Pancreas (tissue), 10 donors: ENCODE data around the gene PHF2. TPM values are rescaled to one million over a fixed set of nuclear protein-coding genes. Genes with fewer than 3 reads are reported as not detected.
A peak's percentile ranks its signal among the peaks of the same experiment; 100 is the strongest.
"Not testable (repeated sequence)": the region's sequence is repeated elsewhere in the genome, so short reads cannot be mapped to it uniquely, and the experiment has no call there.

Experiments
- ATAC-seq, 4 donors: fragments of 200-7000 bp; cut with Tn5 transposase; one replicate each; pipeline versions ENCODE4 v1.8.0 to v1.9.1; 2020; ENCODE audit warnings: mild to moderate bottlenecking in 4 of 4, moderate library complexity in 4 of 4
- DNase-seq, 6 donors: peaks; one replicate each; pipeline ENCODE4 v3.0.0-alpha.2; 2020
- FAIRE-seq: peaks from 2 replicates; lab custom pipeline; 2012; peaks lifted over from hg19 to GRCh38; lab: Jason Lieb, UNC
- H3K27ac ChIP-seq, 4 donors: fragments of 200-600 bp; sonication (generic); 1 replicate in 3 of 4; 2 replicates in 1 of 4; pipeline versions ENCODE4 v1.5.0 to v1.8.0; 2020
- H3K27me3 ChIP-seq, 4 donors: fragments of 200-600 bp; one replicate each; pipeline ENCODE4 v1.8.0; 2021
- H3K36me3 ChIP-seq, 3 donors: fragments of 200-600 bp; sonication (generic) in 1 of 3; one replicate each; pipeline versions ENCODE4 v1.5.0 to v1.8.0; 2020 to 2021
- H3K4me1 ChIP-seq, 3 donors: fragments of 200-600 bp; one replicate each; pipeline ENCODE4 v1.8.0; 2021
- H3K4me3 ChIP-seq, 4 donors: fragments of 200-600 bp; sonication (generic) in 2 of 4; one replicate each; pipeline versions ENCODE4 v1.5.0 to v1.8.0; 2020 to 2021
- H3K9me3 ChIP-seq, 4 donors: fragments of 200-600 bp; one replicate each; pipeline ENCODE4 v1.8.0; 2021
- WGBS, 2 donors: extraction: QIAGEN DNeasy Blood & Tissue Kit; methylation state at CpG; one replicate each; pipeline ENCODE4 v1.1.7; 2013; 5-methylcytosine and 5-hydroxymethylcytosine counted together
- intact Hi-C, 3 donors: fragments of 100-400 bp; cut with DNase I; formaldehyde crosslinking; loops; one replicate each; pipeline versions ENCODE4 v1.11.1 to v1.14.2; 2022
- polyA plus RNA-seq, 2 donors: library from polyadenylated mRNA; stranded (reverse); fragments of 200-250 nt; gene quantifications; one replicate each; pipeline ENCODE4 v1.2.3, GENCODE V29; 2013
- total RNA-seq, 6 donors: library from RNA; stranded (reverse); fragmentation: NEBNext Ultra II Directional in 4 of 6; extraction: Animal tissue kit (Norgen Biotek cat#: 25700) in 4 of 6; gene quantifications; one replicate each; pipeline versions ENCODE4 v1.2.1 to v1.2.4, GENCODE V29; 2021 to 2023
- TF ChIP-seq, protein P1 (sequence below), 4 donors: fragments of 200-600 bp; sonication (generic) in 3 of 4; IDR thresholded peaks; one replicate each; pipeline versions ENCODE4 v1.5.0 to v1.8.0; 2021; ENCODE audit warnings: antibody characterized with exemption in 4 of 4
- donor health status: healthy with polysubstance abuse.
- donor health status: DM: no; HTN: no; CAD: no; lungs with moderate emphysema.
- donor health status: DM: no; HTN: no; CAD: no.
- donor health status: control.
- donor health status: control.
- donor health status: Bipolar disorder and iron deficiency.
- donor health status: DM: yes; HTN: yes; CAD: no.
- donor health status: DM: no; HTN: no; CAD: no.
- donor health status: DM: no; HTN: no; CAD: no.
- donor health status: DM: yes; HTN: yes; CAD: no.

Gene PHF2
- total and polyA plus RNA-seq, 8 donors, result 10.8 to 24.8 (median 12.7) TPM

DNA sequence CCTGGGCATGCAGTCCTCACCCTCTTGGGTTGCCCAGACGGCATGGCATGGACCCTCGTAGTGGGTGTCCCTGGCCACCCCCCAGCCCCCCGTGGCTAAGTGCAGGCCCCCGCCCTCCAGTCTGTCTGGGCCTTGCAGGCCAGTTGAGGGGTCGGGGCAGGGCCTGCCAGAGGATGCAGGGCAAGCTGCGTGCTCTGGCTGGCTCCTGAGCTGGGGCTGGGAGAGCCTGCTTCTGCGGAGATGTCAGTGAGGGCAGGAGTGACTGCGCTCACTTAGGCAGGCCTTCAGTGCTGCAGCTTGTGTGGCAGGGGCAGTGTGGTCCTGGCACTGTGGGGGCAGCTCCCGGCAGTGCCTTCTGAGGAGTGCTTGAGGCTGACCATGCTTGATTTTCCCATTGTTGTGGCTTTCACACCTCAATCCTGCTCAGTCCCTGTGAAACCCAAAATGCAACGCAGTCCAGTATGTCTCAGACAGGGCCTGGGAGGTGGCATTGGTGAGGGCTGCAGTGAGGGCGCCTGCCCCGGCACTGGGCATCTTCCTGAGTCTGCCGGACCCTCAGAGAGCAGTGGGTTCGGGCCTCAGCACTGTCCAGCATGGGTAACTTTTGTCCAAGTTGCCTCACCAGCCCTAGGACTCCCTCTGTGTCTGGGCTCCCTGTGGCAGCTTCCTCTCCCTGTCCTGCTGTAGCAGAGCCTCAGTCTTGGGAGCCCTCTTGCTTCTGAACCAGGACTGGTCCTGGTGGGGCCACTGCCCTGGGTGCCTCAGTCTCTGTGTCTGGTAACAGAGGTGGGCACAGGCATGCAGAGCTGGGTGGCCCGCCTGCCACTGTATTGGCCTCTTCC is 93.0 kb downstream of the PHF2 start:
- Histone ChIP-seq H3K27ac (no peak overlapping the region), H3K4me1 (no peaks in the 10 kb centered on the region), H3K36me3 (peaks cover 0 to 6% (median 0%) of the 10 kb centered on the region in 3 donors), H3K9me3 (no peaks in the 10 kb centered on the region), H3K27me3 (no peaks in the 10 kb centered on the region), H3K4me3 (no peak overlapping the region)
- intact Hi-C loops, result no loop called here
- WGBS, 2 donors, result 93 to 95% methylated on average over 15 of the region's 15 CpGs
- FAIRE-seq, result no peak
- DNase-seq, result peak in 4 of 6 donors; percentile 5 to 50 (median 26)
- ATAC-seq, result no peak
- TF ChIP-seq, protein P1, sequence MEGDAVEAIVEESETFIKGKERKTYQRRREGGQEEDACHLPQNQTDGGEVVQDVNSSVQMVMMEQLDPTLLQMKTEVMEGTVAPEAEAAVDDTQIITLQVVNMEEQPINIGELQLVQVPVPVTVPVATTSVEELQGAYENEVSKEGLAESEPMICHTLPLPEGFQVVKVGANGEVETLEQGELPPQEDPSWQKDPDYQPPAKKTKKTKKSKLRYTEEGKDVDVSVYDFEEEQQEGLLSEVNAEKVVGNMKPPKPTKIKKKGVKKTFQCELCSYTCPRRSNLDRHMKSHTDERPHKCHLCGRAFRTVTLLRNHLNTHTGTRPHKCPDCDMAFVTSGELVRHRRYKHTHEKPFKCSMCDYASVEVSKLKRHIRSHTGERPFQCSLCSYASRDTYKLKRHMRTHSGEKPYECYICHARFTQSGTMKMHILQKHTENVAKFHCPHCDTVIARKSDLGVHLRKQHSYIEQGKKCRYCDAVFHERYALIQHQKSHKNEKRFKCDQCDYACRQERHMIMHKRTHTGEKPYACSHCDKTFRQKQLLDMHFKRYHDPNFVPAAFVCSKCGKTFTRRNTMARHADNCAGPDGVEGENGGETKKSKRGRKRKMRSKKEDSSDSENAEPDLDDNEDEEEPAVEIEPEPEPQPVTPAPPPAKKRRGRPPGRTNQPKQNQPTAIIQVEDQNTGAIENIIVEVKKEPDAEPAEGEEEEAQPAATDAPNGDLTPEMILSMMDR (IDR thresholded peaks at IDR 0.05), result no peak

DNA sequence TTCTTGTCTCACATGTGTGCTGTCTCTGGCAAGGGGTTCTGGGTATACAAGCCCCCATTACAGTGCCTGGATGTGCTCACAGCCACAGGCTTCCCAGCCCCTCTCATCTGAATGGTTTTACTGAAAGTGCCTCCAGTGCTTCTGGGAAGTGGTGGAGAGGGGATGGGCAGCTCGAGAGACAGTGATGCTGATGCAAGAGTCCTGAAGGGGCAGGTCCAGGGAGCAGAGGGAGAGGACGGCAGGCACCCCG is 93.5 kb downstream of the PHF2 start:
- ATAC-seq (no peak), FAIRE-seq (no peak), DNase-seq (peak in 1 of 6 donors; percentile 5)
- WGBS, 2 donors, result 86 to 91% methylated on average over 3 of the region's 3 CpGs
- no peak overlapping the region for H3K4me3 ChIP-seq
- H3K27ac ChIP-seq, result no peak overlapping the region
- no peaks in the 10 kb centered on the region for H3K4me1 ChIP-seq
- intact Hi-C loops, result no loop called here
- TF ChIP-seq, protein P1 (IDR thresholded peaks at IDR 0.05), result no peak
- H3K36me3 ChIP-seq, result peaks cover 0 to 6% (median 0%) of the 10 kb centered on the region in 3 donors
- H3K9me3 ChIP-seq, result no peaks in the 10 kb centered on the region
- H3K27me3 ChIP-seq, result no peaks in the 10 kb centered on the region

DNA sequence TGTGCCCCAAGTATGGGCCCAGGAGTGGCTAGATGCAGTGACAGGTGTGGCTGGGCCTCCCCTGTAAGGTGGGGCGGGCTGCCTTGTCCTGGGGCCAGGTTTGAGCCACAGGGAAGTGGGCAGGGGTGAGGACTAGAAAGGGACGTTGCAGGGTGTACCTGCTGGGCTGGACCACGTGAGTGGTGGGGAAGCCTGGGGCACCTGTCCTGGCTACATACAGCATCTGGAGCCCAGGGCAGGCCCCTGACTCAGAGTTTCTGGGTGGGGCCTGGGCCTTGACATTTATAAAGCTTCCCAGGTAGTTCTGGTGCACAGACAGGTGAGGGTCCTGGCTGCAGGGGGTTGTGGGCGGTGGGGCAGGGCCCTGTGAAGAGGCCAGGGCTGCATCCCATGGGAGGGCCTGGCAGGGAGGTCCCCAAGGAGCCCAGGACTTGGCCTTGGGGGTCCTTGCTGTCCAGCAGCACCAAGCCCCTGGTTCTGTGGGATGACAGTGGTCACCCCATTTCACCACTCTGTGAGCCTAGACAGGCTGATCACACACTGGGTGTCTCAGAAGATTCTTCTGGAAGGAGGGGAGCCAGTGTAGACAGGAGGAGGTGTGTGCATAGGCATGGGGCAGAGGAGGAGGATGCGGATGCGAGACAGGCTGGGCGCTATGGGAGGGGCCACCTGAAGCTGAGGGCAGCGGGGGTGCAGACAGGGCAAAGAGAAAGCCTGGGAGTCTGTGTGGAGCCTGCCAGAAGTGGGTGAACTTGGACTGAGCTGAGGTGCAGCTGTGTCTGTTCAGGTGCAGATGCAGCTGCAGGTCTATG is 94.0 kb downstream of the PHF2 start:
- TF ChIP-seq, protein P1 (IDR thresholded peaks at IDR 0.05), result no peak
- intact Hi-C loops, result no loop called here
- H3K27me3 ChIP-seq, result no peaks in the 10 kb centered on the region
- H3K27ac ChIP-seq, result no peak overlapping the region
- H3K9me3 ChIP-seq, result no peaks in the 10 kb centered on the region
- FAIRE-seq, result no peak
- ATAC-seq, result peak in 1 of 4 donors; percentile 6
- H3K36me3 ChIP-seq, result peaks cover 0 to 10% (median 0%) of the 10 kb centered on the region in 3 donors
- peak in 4 of 6 donors; percentile 8 to 50 (median 24) for DNase-seq
- WGBS, 2 donors, result 95 to 98% methylated on average over 8 of the region's 8 CpGs
- no peaks in the 10 kb centered on the region for H3K4me1 ChIP-seq
- no peak overlapping the region for H3K4me3 ChIP-seq

DNA sequence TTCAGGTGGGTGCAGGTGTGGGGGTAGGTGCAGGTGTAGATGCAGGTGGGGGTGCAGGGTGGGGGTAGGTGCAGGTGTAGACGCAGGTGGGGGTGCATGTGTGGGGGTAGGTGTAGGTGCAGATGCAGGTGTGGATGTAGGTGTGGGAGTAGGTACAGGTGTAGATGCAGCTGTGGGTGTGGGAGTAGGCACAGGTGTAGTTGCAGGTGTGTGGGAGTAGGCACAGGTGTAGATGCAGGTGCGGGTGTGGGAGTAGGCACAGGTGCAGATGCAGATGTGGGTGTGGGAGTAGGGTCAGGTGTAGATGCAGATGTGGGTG is 94.6 kb downstream of the PHF2 start:
- Histone ChIP-seq H3K9me3 (no peaks in the 10 kb centered on the region), H3K27ac (no peak overlapping the region), H3K27me3 (no peaks in the 10 kb centered on the region), H3K4me3 (no peak overlapping the region), H3K4me1 (no peaks in the 10 kb centered on the region), H3K36me3 (peaks cover 0 to 10% (median 0%) of the 10 kb centered on the region in 3 donors)
- DNase-seq, result peak in 1 of 6 donors; percentile 6
- FAIRE-seq, result no peak
- TF ChIP-seq, protein P1 (IDR thresholded peaks at IDR 0.05), result no peak
- no peak for ATAC-seq
- 92 to 98% methylated on average over 2 of the region's 2 CpGs for WGBS, 2 donors
- intact Hi-C loops, result no loop called here

DNA sequence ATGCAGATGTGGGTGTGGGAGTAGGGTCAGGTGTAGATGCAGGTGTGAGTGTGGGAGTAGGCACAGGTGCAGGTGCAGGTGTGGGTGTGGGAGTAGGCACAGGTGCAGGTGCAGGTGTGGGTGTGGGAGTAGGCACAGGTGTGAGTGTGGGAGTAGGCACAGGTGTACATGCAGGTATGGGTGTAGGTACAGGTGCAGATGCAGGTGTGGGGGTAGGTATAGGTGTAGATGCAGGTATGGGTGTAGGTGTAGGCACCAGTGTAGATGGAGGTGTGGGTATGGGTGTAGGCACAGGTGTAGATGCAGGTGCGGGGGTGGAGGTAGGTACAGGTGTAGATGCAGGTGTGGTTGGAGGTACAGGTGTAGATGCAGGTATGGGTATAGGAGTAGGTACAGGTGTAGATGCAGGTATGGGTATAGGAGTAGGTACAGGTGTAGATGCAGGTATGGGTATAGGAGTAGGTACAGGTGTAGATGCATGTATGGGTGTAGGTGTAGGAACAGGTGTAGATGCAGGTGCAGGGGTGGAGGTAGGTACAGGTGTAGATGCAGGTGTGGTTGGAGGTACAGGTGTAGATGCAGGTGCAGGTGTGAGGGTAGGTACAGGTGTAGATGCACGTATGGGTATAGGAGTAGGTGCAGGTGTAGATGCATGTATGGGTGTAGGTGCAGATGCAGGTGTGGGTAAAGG is 96.1 kb downstream of the PHF2 start:
- H3K9me3 ChIP-seq, H3K4me1 ChIP-seq, intact Hi-C loops, H3K27ac ChIP-seq, FAIRE-seq, ATAC-seq, H3K4me3 ChIP-seq, H3K27me3 ChIP-seq: not testable (repeated sequence)
- peaks cover 0 to 16% (median 0%) of the 10 kb centered on the region in 3 donors for H3K36me3 ChIP-seq
- DNase-seq, result peak in 2 of 6 donors; percentile 9 to 10
- 98 to 100% methylated on average over 2 of the region's 2 CpGs for WGBS, 2 donors
